ENCODE measurements around the gene PSMB7.

PSMB7 gene

GRCh38 chr9:124384210-124384609 lies 31.0 kb downstream of the PSMB7 start:
- TF ChIP-seq, protein P1, sequence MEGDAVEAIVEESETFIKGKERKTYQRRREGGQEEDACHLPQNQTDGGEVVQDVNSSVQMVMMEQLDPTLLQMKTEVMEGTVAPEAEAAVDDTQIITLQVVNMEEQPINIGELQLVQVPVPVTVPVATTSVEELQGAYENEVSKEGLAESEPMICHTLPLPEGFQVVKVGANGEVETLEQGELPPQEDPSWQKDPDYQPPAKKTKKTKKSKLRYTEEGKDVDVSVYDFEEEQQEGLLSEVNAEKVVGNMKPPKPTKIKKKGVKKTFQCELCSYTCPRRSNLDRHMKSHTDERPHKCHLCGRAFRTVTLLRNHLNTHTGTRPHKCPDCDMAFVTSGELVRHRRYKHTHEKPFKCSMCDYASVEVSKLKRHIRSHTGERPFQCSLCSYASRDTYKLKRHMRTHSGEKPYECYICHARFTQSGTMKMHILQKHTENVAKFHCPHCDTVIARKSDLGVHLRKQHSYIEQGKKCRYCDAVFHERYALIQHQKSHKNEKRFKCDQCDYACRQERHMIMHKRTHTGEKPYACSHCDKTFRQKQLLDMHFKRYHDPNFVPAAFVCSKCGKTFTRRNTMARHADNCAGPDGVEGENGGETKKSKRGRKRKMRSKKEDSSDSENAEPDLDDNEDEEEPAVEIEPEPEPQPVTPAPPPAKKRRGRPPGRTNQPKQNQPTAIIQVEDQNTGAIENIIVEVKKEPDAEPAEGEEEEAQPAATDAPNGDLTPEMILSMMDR (IDR thresholded peaks at IDR 0.05; ENCODE audit: insufficient read depth, missing control alignments): no peak
- FAIRE-seq (no peak), DNase-seq (ENCODE audit: insufficient read length, low spot score) (no peak)

- TF ChIP-seq, protein P1 (IDR thresholded peaks at IDR 0.05; ENCODE audit: insufficient read depth, missing control alignments): no peak
- DNase-seq (ENCODE audit: insufficient read length, low spot score) (no peak), FAIRE-seq (no peak)
Measured at GRCh38 chr9:124381170-124381945, 33.9 kb downstream of the PSMB7 start.

DNA sequence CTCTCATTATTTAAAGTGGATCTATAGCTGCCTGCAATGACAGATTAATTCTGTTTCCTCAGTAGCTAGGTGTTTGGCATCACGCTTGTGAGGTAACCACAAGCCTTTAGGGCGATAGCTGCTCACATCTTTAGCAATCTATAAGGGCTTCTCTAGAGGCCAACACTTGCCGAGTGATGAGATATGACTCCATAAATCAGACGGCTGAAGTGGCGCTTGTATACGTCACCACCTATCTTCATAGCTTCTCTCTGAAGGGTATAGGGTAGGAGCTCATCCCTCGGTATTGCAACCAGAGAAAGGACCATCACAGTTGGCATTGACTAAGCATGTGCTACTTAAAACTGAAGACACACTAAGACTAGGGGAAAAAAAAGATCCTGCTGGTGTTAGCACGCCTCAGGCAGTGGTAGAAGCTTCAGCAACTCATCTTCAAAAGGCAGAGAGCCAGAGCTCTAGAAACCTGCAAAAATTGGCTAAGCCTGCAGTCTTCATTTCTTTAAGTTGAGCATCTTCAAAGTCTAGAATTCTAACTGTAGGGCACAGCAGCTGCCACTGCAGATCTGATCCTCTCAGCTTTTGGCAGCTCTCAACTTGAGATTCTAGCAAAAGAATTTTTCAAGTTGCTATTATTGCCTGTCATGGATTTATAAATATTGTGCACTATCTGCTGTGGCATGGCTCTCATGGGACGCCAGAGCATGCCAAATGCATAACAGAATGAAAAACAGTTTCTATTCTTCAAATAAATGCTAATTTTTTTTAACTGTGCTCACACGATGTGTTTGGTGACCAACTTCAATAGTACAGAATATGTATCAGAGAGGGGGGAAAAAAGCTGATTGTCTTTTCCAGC lies 37.5 kb downstream of the PSMB7 start:
- TF ChIP-seq, protein P1 (IDR thresholded peaks at IDR 0.05; ENCODE audit: insufficient read depth, missing control alignments): no peak
- no peak for FAIRE-seq

GRCh38 chr9:124376329-124376728 lies 38.9 kb downstream of the PSMB7 start:
- DNase-seq (ENCODE audit: insufficient read length, low spot score) (no peak), FAIRE-seq (no peak)
- TF ChIP-seq, protein P1 (IDR thresholded peaks at IDR 0.05; ENCODE audit: insufficient read depth, missing control alignments): no peak

More for the DNA sequence above, 37.5 kb downstream of the PSMB7 start:
- DNase-seq (ENCODE audit: insufficient read length, low spot score): no peak

GRCh38 chr9:124375726-124376125 lies 39.5 kb downstream of the PSMB7 start:
- TF ChIP-seq, protein P1 (IDR thresholded peaks at IDR 0.05; ENCODE audit: insufficient read depth, missing control alignments): no peak
- FAIRE-seq: no peak
- DNase-seq (ENCODE audit: insufficient read length, low spot score): no peak

- FAIRE-seq: no peak
- TF ChIP-seq, protein P1 (IDR thresholded peaks at IDR 0.05; ENCODE audit: insufficient read depth, missing control alignments): no peak
Measured at GRCh38 chr9:124373851-124374250, 41.4 kb downstream of the PSMB7 start.

More at GRCh38 chr9:124373851-124374250, 41.4 kb downstream of the PSMB7 start:
- DNase-seq (ENCODE audit: insufficient read length, low spot score): no peak

Data from D721Med (cell line).